Kidney (tissue), 14 donors: Measurements from ENCODE around the gene TSC22D1. TPM values are rescaled to one million over a fixed set of nuclear protein-coding genes. Genes with fewer than 3 reads are reported as not detected.

Source experiments
- DNase-seq, 5 donors: peaks; one replicate each; pipeline ENCODE4 v3.0.0-alpha.2; 2013 to 2020
- FAIRE-seq: peaks from 2 replicates; lab custom pipeline; 2012; peaks lifted over from hg19 to GRCh38; lab: Jason Lieb, UNC
- H3K27ac ChIP-seq, 2 donors: one replicate each; pipeline ENCODE4 v1.7.0; 2013; ENCODE audit warnings: low read depth in 2 of 2, low read length in 2 of 2, inconsistent platforms in 1 of 2
- H3K27me3 ChIP-seq: one replicate; pipeline ENCODE4 v1.7.1; 2013; ENCODE audit warnings: low read length, inconsistent platforms; ENCODE audit not compliant: control insufficient read depth, insufficient read depth
- H3K36me3 ChIP-seq, 3 donors: one replicate each; pipeline versions ENCODE4 v1.7.0 to v1.7.1; 2013; ENCODE audit warnings: low read length in 3 of 3, control low read depth in 1 of 3, inconsistent platforms in 1 of 3; ENCODE audit not compliant: insufficient read depth in 3 of 3, control insufficient read depth in 2 of 3
- H3K4me1 ChIP-seq, 3 donors: one replicate each; pipeline versions ENCODE4 v1.7.0 to v1.7.1; 2013; ENCODE audit warnings: low read length in 3 of 3, inconsistent platforms in 1 of 3, low read depth in 1 of 3; ENCODE audit not compliant: control insufficient read depth in 2 of 3, insufficient read depth in 2 of 3
- H3K4me3 ChIP-seq, 3 donors: one replicate each; pipeline versions ENCODE4 v1.7.0 to v1.8.1; 2013; ENCODE audit warnings: low read length in 3 of 3, control low read depth in 1 of 3, inconsistent platforms in 1 of 3
- H3K9ac ChIP-seq, 3 donors: one replicate each; pipeline versions ENCODE4 v1.7.0 to v1.7.1; 2013; ENCODE audit warnings: low read length in 3 of 3, control low read depth in 1 of 3, inconsistent platforms in 1 of 3
- H3K9me3 ChIP-seq, 3 donors: one replicate each; pipeline versions ENCODE4 v1.7.0 to v1.7.1; 2013; ENCODE audit warnings: low read length in 3 of 3, control low read depth in 1 of 3, inconsistent platforms in 1 of 3; ENCODE audit not compliant: control insufficient read depth in 2 of 3, insufficient read depth in 1 of 3
- CTCF ChIP-seq: IDR thresholded peaks from 3 replicates; pipeline ENCODE4 v1.5.1; 2012; ENCODE audit warnings: mild to moderate bottlenecking, moderate library complexity, borderline replicate concordance; ENCODE audit not compliant: insufficient read depth; ENCODE audit errors: extremely low read depth
- intact Hi-C: fragments of 100-400 bp; cut with DNase I; formaldehyde crosslinking; loops from one replicate; pipeline ENCODE4 v1.11.1; 2022
- polyA plus RNA-seq: library from polyadenylated mRNA; stranded (reverse); fragments of 350-450 nt; fragmentation: Illumina TruSeq; extraction: RNeasy Lipid Tissue Mini Kit (QIAGEN cat#74804); gene quantifications from one replicate; pipeline ENCODE4 v1.2.3, GENCODE V29; 2014; ENCODE audit warnings: low read depth, low replicate concordance; ENCODE audit not compliant: insufficient read depth
- total RNA-seq: library from RNA; stranded (reverse); fragmentation: NEBNext Ultra II Directional; extraction: Animal tissue kit (Norgen Biotek cat#: 25700); gene quantifications from one replicate; pipeline ENCODE4 v1.2.1, GENCODE V29; 2021
- donor health status: control.
- donor health status: control.
- donor health status: control.
- donor health status: control.
- donor health status: control.
- donor health status: DM: yes; HTN: yes; CAD: no.
- donor health status: Normal renal cell carcinoma (clear cell type).

Gene TSC22D1
- total and polyA plus RNA-seq, 2 donors from 2014 or later: 163 to 349 TPM

GRCh38 chr13:44620057-44620456, 43.9 kb upstream of the TSC22D1 start:
- Histone ChIP-seq H3K27ac (no peak overlapping the region), H3K9ac (no peak overlapping the region), H3K36me3 (no peaks in the 10 kb centered on the region), H3K9me3 (no peaks in the 10 kb centered on the region), H3K27me3 (no peaks in the 10 kb centered on the region), H3K4me1 (peaks cover 0 to 5% (median 0%) of the 10 kb centered on the region in 3 donors), H3K4me3 (no peak overlapping the region)
- no peak for TF ChIP-seq CTCF
- FAIRE-seq (no peak), DNase-seq (peak in 2 of 5 donors; percentile 16 to 32)
- intact Hi-C loops: no loop called here

DNA sequence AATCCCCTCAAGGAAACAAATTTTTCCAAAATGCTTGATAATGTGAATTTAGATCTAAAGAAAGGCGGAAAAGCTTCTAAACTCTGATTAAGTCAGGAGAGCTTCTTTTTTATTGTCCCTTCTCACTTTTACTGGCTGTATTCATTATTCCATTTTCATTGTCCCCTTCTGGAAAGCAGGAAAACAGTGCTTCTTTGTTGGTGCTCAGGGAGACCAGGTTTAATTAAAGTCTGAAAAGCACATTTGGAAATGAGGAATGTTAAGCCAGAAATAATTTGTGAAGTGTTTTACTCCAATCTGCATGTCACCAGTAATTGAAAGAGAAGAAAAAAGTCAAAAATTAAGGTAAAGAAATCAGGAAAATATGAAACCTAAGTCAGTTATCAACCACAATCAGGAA, 43.5 kb upstream of the TSC22D1 start:
- Histone ChIP-seq H3K36me3 (no peaks in the 10 kb centered on the region), H3K9me3 (no peaks in the 10 kb centered on the region), H3K27ac (no peak overlapping the region), H3K27me3 (no peaks in the 10 kb centered on the region), H3K9ac (no peak overlapping the region), H3K4me1 (peaks cover 0 to 5% (median 0%) of the 10 kb centered on the region in 3 donors), H3K4me3 (no peak overlapping the region)
- intact Hi-C loops: no loop called here
- FAIRE-seq (no peak), DNase-seq (no peak)
- no peak for TF ChIP-seq CTCF

GRCh38 chr13:44618326-44618725, 42.2 kb upstream of the TSC22D1 start:
- no peak for DNase-seq

More at GRCh38 chr13:44618326-44618725, 42.2 kb upstream of the TSC22D1 start:
- H3K9ac ChIP-seq: no peak overlapping the region
- no peak for TF ChIP-seq CTCF
- no peak overlapping the region for H3K27ac ChIP-seq
- H3K36me3 ChIP-seq: no peaks in the 10 kb centered on the region
- H3K9me3 ChIP-seq: no peaks in the 10 kb centered on the region
- peaks cover 0 to 5% (median 0%) of the 10 kb centered on the region in 3 donors for H3K4me1 ChIP-seq
- intact Hi-C loops: no loop called here
- H3K4me3 ChIP-seq: no peak overlapping the region
- no peak for FAIRE-seq
- no peaks in the 10 kb centered on the region for H3K27me3 ChIP-seq
